Transverse colon (tissue), 4 donors: ENCODE data around the gene PERP. TPM values are rescaled to one million over a fixed set of nuclear protein-coding genes. Genes with fewer than 3 reads are reported as not detected.
A peak's percentile ranks its signal among the peaks of the same experiment; 100 is the strongest.

ENCODE experiments used
- DNase-seq: peaks from one replicate; pipeline ENCODE4 v3.0.0-alpha.2; 2019
- H3K27ac ChIP-seq, 4 donors: fragments of 200-600 bp; sonication (generic); 2 replicates each; pipeline ENCODE4 v1.5.1; 2016 to 2018; ENCODE audit warnings: inconsistent platforms in 4 of 4
- H3K27me3 ChIP-seq: fragments of 200-600 bp; sonication (generic); 2 replicates; pipeline ENCODE4 v1.5.1; 2017; ENCODE audit warnings: inconsistent platforms
- H3K36me3 ChIP-seq, 4 donors: fragments of 200-600 bp; sonication (generic); 2 replicates each; pipeline ENCODE4 v1.5.1; 2017 to 2019; ENCODE audit warnings: inconsistent platforms in 4 of 4
- H3K4me1 ChIP-seq, 4 donors: fragments of 200-600 bp; sonication (generic); 2 replicates each; pipeline ENCODE4 v1.5.1; 2017 to 2020; ENCODE audit warnings: inconsistent platforms in 4 of 4
- H3K4me3 ChIP-seq, 4 donors: fragments of 200-600 bp; sonication (generic); 1 replicate in 1 of 4; 2 replicates in 3 of 4; pipeline versions ENCODE4 v1.5.1 to v1.6.1; 2017 to 2019; ENCODE audit warnings: inconsistent platforms in 4 of 4
- H3K9me3 ChIP-seq, 2 donors: fragments of 200-600 bp; sonication (generic); 2 replicates each; pipeline ENCODE4 v1.5.1; 2017 to 2019; ENCODE audit warnings: inconsistent platforms in 2 of 2
- CTCF ChIP-seq, 5 experiments: fragments of 200-600 bp in 3 of 5; fragments of 450-650 bp in 2 of 5; sonication (generic) in 3 of 5; IDR thresholded peaks; 1 replicate in 2 of 5; 2 replicates in 3 of 5; pipeline ENCODE4 v1.5.1; 2016 to 2017; ENCODE audit warnings: antibody characterized with exemption in 5 of 5, inconsistent platforms in 3 of 5, mild to moderate bottlenecking in 2 of 5, moderate library complexity in 1 of 5
- EP300 ChIP-seq: sonication (generic); formaldehyde crosslinking; IDR thresholded peaks from one replicate; pipeline ENCODE4 v1.6.1; 2017; ENCODE audit warnings: antibody characterized with exemption, low read depth
- POLR2A ChIP-seq: fragments of 450-650 bp; IDR thresholded peaks from one replicate; pipeline ENCODE4 v1.6.1; 2016; ENCODE audit warnings: antibody characterized with exemption, mild to moderate bottlenecking, moderate library complexity
- POLR2AphosphoS5 ChIP-seq, 3 donors: sonication (generic); formaldehyde crosslinking; IDR thresholded peaks; one replicate each; pipeline ENCODE4 v1.6.1; 2016; ENCODE audit warnings: antibody characterized with exemption in 3 of 3
- WGBS, 2 donors: methylation state at CpG; one replicate each; pipeline ENCODE4 v1.1.5; 2018; ENCODE audit warnings: low coverage in 1 of 2; 5-methylcytosine and 5-hydroxymethylcytosine counted together
- in situ Hi-C, 4 donors: fragments of 200-750 bp; cut with MboI; loops; one replicate each; pipeline versions ENCODE4 v1.15.0 to v1.15.1; 2017; ENCODE audit warnings: low sequenced_read_pairs in 3 of 4, low pct_ligation_motif_present in 1 of 4, low pct_unique_long_range_greater_than_20kb in 1 of 4
- intact Hi-C: fragments of 100-400 bp; cut with DNase I; formaldehyde crosslinking; loops from one replicate; pipeline ENCODE4 v1.15.1; 2023; ENCODE audit warnings: low total_unique reads
- total RNA-seq, 4 donors: library from RNA; depleted of rRNA; stranded (reverse); fragments of >200 nt; gene quantifications; one replicate each; pipeline ENCODE4 v1.1.0, GENCODE V29; 2016

The PERP gene
- total RNA-seq, 4 donors from 2014 or later, result 18.1 to 73.0 (median 55.5) TPM

GRCh38 chr6:138105880-138106664 lies 1.1 kb downstream of the PERP start:
- in situ Hi-C loops, result loop anchor here (10.0 to 25.0 kb wide), 7 partner anchors 101 to 656 kb away; partner anchors contain the start of genes HEBP2 (in 2 of the 4) and CCDC28A (in 1 of the 4)
- H3K27ac ChIP-seq, result peak overlapping the region; percentile 86 to 98 (median 94)
- H3K9me3 ChIP-seq, result no peaks in the 10 kb centered on the region
- H3K36me3 ChIP-seq, result no peaks in the 10 kb centered on the region
- H3K4me1 ChIP-seq, result peaks cover 0 to 35% (median 10%) of the 10 kb centered on the region in 4 donors
- peak; percentile 14 for DNase-seq
- peaks cover 20% of the 10 kb centered on the region for H3K27me3 ChIP-seq
- intact Hi-C loops, result no loop called here
- WGBS, 2 donors, result 12 to 20% methylated on average over 10 of the region's 10 CpGs
- H3K4me3 ChIP-seq, result peak overlapping the region; percentile 53 to 87 (median 72)
- TF ChIP-seq EP300, result no peak

- Histone ChIP-seq H3K36me3 (no peaks in the 10 kb centered on the region), H3K4me1 (peaks cover 0 to 35% (median 10%) of the 10 kb centered on the region in 4 donors), H3K27me3 (peaks cover 20% of the 10 kb centered on the region), H3K9me3 (no peaks in the 10 kb centered on the region), H3K27ac (peak overlapping the region; percentile 86 to 98 (median 94)), H3K4me3 (peak overlapping the region in 3 of 4 donors; percentile 65 to 87 (median 78))
- DNase-seq, result peak; percentile 43
- 58 to 59% methylated on average over 4 to 5 of the region's 5 CpGs for WGBS, 2 donors
- intact Hi-C loops, result no loop called here
- in situ Hi-C loops, result loop anchor here (10.0 to 25.0 kb wide), 7 partner anchors 101 to 657 kb away; partner anchors contain the start of genes HEBP2 (in 2 of the 4) and CCDC28A (in 1 of the 4)
- no peak for TF ChIP-seq EP300
- no peak for TF ChIP-seq CTCF (IDR thresholded peaks at IDR 0.05)
- TF ChIP-seq POLR2A, result peak; percentile 59
- TF ChIP-seq POLR2AphosphoS5 (IDR thresholded peaks at IDR 0.05), result peak in 2 of 3 donors; percentile 36 to 78
These were observed 1.8 kb downstream of the PERP start for GRCh38 chr6:138105446-138105845.

- Histone ChIP-seq H3K36me3 (no peaks in the 10 kb centered on the region), H3K4me3 (no peak overlapping the region), H3K27ac (peak overlapping the region in 3 of 4 donors; percentile 94 to 98 (median 95)), H3K27me3 (peaks cover 20% of the 10 kb centered on the region), H3K9me3 (no peaks in the 10 kb centered on the region), H3K4me1 (peaks cover 0 to 42% (median 12%) of the 10 kb centered on the region in 4 donors)
- WGBS, 2 donors, result 60 to 77% methylated on average over 6 to 10 of the region's 10 CpGs
- in situ Hi-C loops (loop anchor here (10.0 to 25.0 kb wide), 7 partner anchors 100 to 658 kb away; partner anchors contain the start of genes HEBP2 (in 2 of the 4) and CCDC28A (in 1 of the 4)), intact Hi-C loops (no loop called here)
- no peak for TF ChIP-seq EP300
- TF ChIP-seq POLR2AphosphoS5 (IDR thresholded peaks at IDR 0.05), result no peak
- no peak for TF ChIP-seq CTCF (IDR thresholded peaks at IDR 0.05)
- no peak for TF ChIP-seq POLR2A
- DNase-seq, result no peak
These were observed 2.5 kb downstream of the PERP start for GRCh38 chr6:138104618-138105213.

- Histone ChIP-seq H3K4me3 (no peak overlapping the region), H3K27ac (no peak overlapping the region), H3K36me3 (no peaks in the 10 kb centered on the region), H3K4me1 (peaks cover 0 to 44% (median 12%) of the 10 kb centered on the region in 4 donors), H3K27me3 (peaks cover 20% of the 10 kb centered on the region), H3K9me3 (no peaks in the 10 kb centered on the region)
- TF ChIP-seq POLR2A (no peak), EP300 (no peak), CTCF (IDR thresholded peaks at IDR 0.05) (no peak), POLR2AphosphoS5 (IDR thresholded peaks at IDR 0.05) (no peak)
- in situ Hi-C loops (loop anchor here (10.0 to 25.0 kb wide), 7 partner anchors 99 to 658 kb away; partner anchors contain the start of genes HEBP2 (in 2 of the 4) and CCDC28A (in 1 of the 4)), intact Hi-C loops (no loop called here)
- no peak for DNase-seq
- 79 to 83% methylated on average over 5 of the region's 5 CpGs for WGBS, 2 donors
These were observed 3.3 kb downstream of the PERP start for GRCh38 chr6:138103871-138104270.
